NOMO-1 (cell line): ENCODE results near the gene ADTRP.

Experiments
- DNase-seq, 2 experiments: peaks; one replicate each; lab custom pipeline; 2025; ENCODE audit not compliant: unreplicated experiment in 2 of 2; lab: John Stamatoyannopoulos, UW

Gene ADTRP

GRCh38 chr6:11778648-11779328 is at the start of gene ADTRP:
Gene ADTRP (minus strand): TSS chr6:11778803. CDS start chr6:11778759, 44 bp downstream.
- no peak for DNase-seq

- DNase-seq, result no peak
Measured at GRCh38 chr6:11826779-11827178, 48.2 kb upstream of the ADTRP start.

DNA sequence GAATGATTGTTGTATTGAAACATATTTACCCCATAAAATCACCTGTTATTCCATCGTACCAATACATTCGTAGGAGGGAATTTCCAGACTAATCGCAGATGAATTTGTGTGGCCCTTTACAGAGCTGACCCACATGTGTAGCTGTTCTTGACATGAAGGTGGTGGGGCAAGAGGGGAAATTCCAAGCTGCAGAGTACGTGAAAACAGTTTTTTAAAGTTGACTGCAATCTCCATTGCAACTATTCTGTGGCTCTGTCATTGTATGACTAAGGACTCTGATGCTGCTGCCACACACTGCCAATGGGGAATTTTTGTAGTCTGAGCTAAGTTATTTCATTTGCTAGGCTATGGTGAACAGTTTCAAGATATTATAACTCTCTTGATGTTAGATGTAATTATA is 46.4 kb upstream of the ADTRP start:
- DNase-seq, result no peak

GRCh38 chr6:11822346-11822745 is 43.7 kb upstream of the ADTRP start:
- DNase-seq, result no peak

DNA sequence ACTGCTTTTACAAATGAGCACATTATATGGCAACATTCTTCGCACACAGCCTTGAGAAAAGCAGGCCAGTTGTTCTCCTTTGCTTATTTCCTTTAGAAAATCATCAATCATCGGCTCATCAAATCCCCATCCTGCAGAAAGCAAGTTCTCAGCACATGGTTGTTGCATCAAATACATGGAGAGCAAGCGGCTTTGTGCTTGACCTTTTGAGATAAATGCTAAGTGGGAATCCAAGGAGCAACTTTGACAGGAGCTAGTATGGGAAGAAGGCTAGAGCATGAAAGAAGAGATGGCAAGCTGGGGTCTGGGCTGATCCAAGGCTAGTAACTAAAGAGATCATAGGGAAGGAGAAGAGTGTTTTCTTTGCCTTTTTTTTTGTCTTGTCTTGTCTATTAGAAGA is 43.2 kb upstream of the ADTRP start:
- no peak for DNase-seq

GRCh38 chr6:11820821-11821220 is 42.2 kb upstream of the ADTRP start:
- DNase-seq, result peak in 1 of 2 experiments; percentile 31

DNA sequence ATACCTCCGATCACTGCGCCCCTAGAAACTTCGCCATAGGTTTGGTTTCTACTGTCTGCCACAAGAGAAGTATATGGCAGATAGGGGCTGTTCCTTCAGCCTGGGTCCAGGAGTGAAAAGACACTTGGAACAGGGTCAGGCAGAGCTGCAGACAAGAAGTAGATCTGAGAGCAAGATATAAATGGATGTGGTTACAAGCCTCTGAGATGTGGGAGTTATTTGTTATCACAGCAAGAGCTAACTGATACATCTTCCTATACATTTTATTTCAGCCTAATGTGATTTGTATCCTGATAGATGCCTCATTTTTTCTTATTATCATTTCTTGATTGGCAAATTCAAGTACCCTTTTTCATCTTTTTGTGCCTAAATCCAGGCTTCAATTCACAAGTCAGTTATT is 40.9 kb upstream of the ADTRP start:
- no peak for DNase-seq

DNA sequence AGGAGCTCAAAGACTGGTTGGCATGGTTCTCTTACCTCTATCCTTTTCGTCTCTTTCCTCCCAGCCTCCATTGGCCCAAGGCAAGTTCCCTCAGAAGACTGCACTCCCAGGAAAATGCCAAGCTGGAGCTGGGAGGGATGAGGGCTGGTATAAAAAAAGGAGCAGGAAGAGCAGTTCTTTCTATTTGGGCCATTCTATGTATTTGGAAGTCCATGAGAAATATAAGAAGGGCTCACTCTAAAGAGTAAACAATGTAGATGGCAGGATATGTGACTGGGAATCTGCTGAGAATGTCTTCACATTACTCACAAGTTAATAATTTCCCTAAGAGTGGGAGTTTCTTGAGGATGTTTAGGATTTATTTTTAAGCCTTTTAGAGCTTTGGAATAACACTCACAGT is 36.6 kb upstream of the ADTRP start:
- DNase-seq, result no peak

DNA sequence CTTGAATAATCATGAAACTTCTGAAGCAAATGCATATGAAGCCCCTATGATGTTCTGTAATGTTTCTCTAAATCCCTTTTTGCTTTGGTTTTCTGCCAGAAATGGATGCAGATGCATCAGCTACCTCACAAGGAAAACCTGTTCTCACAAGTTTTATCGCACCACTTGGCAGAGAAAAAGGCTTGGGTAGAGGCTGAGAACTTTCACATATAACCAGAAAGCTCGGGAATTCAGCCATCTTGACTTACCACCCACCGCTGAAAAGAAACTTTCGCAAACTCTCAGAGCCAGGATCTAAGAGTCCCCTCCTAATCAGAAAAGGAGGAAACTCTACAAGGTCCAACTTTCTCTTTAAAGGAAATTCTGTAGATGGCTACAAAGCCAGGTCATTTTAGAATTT is 36.2 kb upstream of the ADTRP start:
- no peak for DNase-seq

- DNase-seq, result no peak
Measured at GRCh38 chr6:11814106-11814505, 35.5 kb upstream of the ADTRP start.

DNA sequence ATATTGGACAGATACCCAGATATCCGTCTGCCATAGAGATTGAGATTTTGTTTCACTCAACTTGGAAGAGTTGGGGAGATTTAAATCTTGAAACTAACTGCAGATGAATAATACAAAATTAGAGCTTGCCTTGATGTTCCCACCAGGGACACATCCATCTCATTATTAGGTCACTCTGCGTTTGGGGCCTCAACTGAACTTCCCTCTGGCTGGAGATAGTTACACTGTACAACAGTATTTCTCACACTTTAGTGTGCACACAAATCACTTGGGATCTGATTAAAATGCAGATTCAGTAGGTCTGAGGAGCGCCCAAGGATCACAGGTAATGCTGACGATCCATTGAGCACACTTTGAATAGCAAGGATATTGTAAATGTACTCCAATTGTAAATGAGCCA is 35.0 kb upstream of the ADTRP start:
- no peak for DNase-seq

GRCh38 chr6:11812951-11813350 is 34.3 kb upstream of the ADTRP start:
- no peak for DNase-seq

DNA sequence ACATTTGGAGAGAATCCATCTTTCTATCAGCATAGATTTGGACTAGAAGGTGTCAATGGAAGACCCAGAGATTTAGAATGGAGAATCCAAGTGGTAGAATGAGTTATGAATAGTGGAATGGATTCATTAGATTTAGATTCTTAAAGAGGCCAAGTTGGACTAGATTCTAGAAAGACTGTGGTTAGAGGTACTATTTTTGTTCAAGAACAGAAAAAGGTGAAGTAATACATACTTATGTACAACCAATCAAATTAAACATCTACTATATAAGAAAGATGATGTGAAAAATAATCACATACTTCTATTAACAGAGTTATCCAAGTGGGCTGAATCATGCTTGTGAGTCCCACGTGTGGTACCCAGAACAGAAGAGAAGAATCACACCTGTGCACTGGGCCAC is 33.8 kb upstream of the ADTRP start:
- DNase-seq, result no peak

DNA sequence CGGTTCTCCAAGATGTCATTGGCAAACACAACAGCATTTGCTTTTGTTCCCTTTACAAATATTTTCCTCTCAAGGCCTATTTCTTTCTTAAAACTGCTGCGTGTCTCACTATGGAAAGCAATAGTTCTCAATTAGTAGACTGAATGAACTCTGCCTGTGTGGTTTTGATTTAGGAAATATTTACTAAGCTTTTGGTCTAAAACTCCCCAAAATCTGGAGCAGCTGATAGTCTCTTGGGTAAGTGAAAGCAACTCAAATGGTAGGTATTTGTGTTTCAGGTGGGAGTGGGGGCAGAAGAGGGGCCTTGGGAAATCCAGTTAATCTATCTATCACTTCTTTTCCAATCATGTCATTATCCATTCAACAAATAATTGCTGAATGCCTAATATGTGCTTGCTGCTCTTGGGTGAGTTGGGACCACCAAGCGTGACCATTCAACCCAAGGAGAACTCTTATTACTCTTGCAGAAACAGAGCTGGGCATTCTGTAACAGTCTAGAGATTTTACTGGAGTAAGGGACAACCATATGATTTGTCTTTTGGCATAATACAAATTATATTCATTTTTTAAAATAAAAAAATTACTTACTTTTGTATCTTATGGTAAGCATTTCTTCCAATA is 33.2 kb upstream of the ADTRP start:
- no peak for DNase-seq

DNA sequence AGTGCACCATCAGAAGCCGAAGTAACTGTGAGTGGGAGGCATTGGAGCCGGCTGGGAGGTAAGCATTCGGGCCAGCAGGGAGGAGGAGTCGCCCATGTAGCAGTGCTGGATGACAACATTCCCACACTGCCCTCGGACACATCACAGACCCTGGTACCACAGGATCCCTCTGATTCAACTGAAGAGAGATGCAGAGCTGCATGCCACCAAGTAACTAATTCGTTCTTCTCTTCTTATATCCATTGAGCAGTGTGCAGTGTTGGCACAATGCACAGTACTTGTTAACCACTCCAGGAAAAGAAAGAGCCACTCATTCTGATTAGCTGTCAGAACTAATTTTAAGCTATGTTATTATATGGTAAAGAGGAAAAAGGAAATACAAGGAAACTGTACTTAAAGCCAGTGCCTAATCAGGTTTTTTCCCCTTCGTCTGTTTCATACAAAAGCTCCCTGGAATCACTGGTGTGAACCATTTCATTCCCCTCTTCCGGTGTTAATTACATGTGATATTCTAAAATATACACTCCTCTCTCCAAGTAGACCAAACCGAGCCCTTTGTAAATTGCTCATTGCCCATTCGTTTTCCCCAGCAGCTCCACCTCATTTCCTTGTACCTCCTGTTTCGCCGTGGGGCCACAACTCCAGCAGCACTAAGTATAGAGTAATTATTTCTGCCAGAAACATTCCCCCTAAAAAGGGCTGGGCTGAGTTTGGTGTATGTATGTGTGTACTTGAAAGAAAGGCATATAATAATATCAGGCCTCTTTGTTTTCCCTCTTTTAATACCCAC is 32.4 kb upstream of the ADTRP start:
- no peak for DNase-seq

GRCh38 chr6:11810039-11810541 is 31.5 kb upstream of the ADTRP start:
- no peak for DNase-seq

DNA sequence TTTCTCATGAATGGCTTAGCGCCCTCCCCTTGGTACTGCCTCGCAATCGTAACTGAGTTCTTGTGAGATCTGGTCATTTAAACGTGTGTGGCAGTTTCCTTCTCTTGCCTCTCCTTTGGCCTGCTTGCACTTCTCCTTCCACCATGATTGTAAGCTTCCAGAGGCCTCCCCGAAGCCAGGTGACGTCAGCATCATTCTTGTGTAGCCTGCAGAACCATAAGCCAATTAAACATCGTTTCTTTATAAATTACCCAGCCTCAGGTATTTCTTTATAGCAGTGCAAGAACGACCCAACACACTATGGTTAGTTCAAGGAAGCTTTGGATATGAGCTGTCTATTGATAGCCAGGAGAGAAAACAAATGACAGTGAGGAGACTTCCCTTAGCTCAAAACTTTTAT is 29.5 kb upstream of the ADTRP start:
- DNase-seq, result no peak

DNA sequence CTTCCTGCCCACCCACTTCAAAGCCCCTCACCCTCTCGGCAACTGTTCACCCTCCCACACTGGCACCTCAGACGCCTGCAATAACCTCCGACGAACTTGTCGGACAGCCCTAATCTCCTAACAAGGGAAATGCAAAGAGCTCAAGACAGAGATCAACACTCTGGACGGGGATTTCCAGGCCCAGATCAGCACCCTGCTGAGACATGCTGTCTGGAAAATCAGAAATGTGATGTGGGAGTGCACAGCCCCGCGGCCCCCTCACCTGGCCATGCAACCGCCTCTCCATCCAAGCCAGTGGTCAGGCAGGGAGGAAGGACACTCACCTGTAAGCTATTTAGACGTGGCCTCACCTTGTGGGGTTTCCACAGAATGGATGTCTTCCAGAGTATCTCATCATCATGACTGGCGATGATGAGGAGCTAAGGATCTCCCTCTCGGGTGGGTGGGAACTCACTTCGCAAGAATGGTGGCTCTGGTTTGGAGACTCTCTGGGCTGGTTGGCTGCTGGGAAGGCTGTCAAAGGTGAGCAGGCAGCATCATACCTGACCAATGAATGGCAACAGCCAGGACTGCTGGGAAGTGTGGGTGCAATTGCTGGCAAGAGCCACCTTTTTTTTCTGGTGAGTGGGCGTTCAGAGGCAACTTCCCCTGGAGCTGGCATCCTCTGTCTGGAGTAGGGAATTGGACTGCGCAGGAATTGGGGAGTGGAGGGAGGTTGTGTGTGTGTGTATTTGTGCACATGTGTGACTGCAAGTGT is 28.1 kb upstream of the ADTRP start:
- DNase-seq, result no peak

- DNase-seq, result no peak
Measured at GRCh38 chr6:11805259-11806053, 26.9 kb upstream of the ADTRP start.

- DNase-seq, result no peak
Measured at GRCh38 chr6:11804701-11805100, 26.1 kb upstream of the ADTRP start.
